Measurements from ENCODE around the gene OTOP1.
"Not testable (repeated sequence)": the region's sequence is repeated elsewhere in the genome, so short reads cannot be mapped to it uniquely, and the experiment has no call there.

The OTOP1 gene

GRCh38 chr4:4226606-4227438 lies at the start of gene OTOP1:
Gene OTOP1, minus strand, starts transcription at chr4:4226929. Its CDS starts 65 bp downstream, at chr4:4226864.
- DNase-seq (no peak), ATAC-seq (no peak)

GRCh38 chr4:4274226-4274625 lies 47.5 kb upstream of the OTOP1 start:
- DNase-seq (no peak), ATAC-seq (no peak)

GRCh38 chr4:4271912-4272311 lies 45.2 kb upstream of the OTOP1 start:
- no peak for DNase-seq
- ATAC-seq: no peak

GRCh38 chr4:4270529-4270928 lies 43.8 kb upstream of the OTOP1 start:
- no peak for DNase-seq
- no peak for ATAC-seq

- DNase-seq: no peak
- peak; percentile 20 for ATAC-seq
Measured at GRCh38 chr4:4269856-4270255, 43.1 kb upstream of the OTOP1 start.

GRCh38 chr4:4269331-4269731 lies 42.6 kb upstream of the OTOP1 start:
- ATAC-seq (peak; percentile 19), DNase-seq (no peak)

- ATAC-seq (no peak), DNase-seq (no peak)
Measured at GRCh38 chr4:4268776-4269175, 42.0 kb upstream of the OTOP1 start.

GRCh38 chr4:4267981-4268380 lies 41.3 kb upstream of the OTOP1 start:
- DNase-seq: no peak
- no peak for ATAC-seq

- ATAC-seq: peak; percentile 93
- no peak for DNase-seq
Measured at GRCh38 chr4:4260185-4260751, 33.5 kb upstream of the OTOP1 start.

GRCh38 chr4:4259484-4260100 lies 32.9 kb upstream of the OTOP1 start:
- no peak for DNase-seq

GRCh38 chr4:4257705-4258104 lies 31.0 kb upstream of the OTOP1 start:
- DNase-seq, ATAC-seq: not testable (repeated sequence)

More at GRCh38 chr4:4259484-4260100, 32.9 kb upstream of the OTOP1 start:
- no peak for ATAC-seq

- DNase-seq: no peak
Measured at GRCh38 chr4:4256799-4257198, 30.1 kb upstream of the OTOP1 start.

GRCh38 chr4:4254666-4255065 lies 27.9 kb upstream of the OTOP1 start:
- ATAC-seq (no peak), DNase-seq (no peak)

More at GRCh38 chr4:4256799-4257198, 30.1 kb upstream of the OTOP1 start:
- no peak for ATAC-seq

- no peak for DNase-seq
- no peak for ATAC-seq
Measured at GRCh38 chr4:4254199-4254598, 27.5 kb upstream of the OTOP1 start.

- ATAC-seq: no peak
- DNase-seq: no peak
Measured at GRCh38 chr4:4249866-4250265, 23.1 kb upstream of the OTOP1 start.

GRCh38 chr4:4249342-4249741 lies 22.6 kb upstream of the OTOP1 start:
- ATAC-seq, DNase-seq: not testable (repeated sequence)

GRCh38 chr4:4248885-4249203 lies 22.1 kb upstream of the OTOP1 start:
- DNase-seq (no peak), ATAC-seq (no peak)

- ATAC-seq (peak; percentile 97), DNase-seq (peak; percentile 92)
Measured at GRCh38 chr4:4248029-4248884, 21.5 kb upstream of the OTOP1 start, which contains the start of gene TMEM128. Gene TMEM128, minus strand, starts transcription at chr4:4248223. Its CDS starts 21 bp downstream, at chr4:4248202.

GRCh38 chr4:4247696-4248028 lies 20.9 kb upstream of the OTOP1 start:
- ATAC-seq: no peak

GRCh38 chr4:4245172-4245571 lies 18.4 kb upstream of the OTOP1 start:
- ATAC-seq (no peak), DNase-seq (no peak)

More at GRCh38 chr4:4247696-4248028, 20.9 kb upstream of the OTOP1 start:
- no peak for DNase-seq

GRCh38 chr4:4239551-4239950 lies 12.8 kb upstream of the OTOP1 start:
- DNase-seq, ATAC-seq: not testable (repeated sequence)

GRCh38 chr4:4233610-4234009 lies 6.9 kb upstream of the OTOP1 start:
- ATAC-seq (no peak), DNase-seq (no peak)

GRCh38 chr4:4228356-4228668 lies 1.6 kb upstream of the OTOP1 start:
- DNase-seq (no peak), ATAC-seq (no peak)

Data from stimulated activated naive CD8-positive, alpha-beta T cell treated with anti-CD3 and anti-CD28 coated beads, Interleukin-15, Interleukin-2, amounts not matched to agents 100 U/mL and 50 U/mL, for 24 hours (primary cell).